HG02981 (cell line): Measurements from ENCODE around the gene AP1S3.

Experiments
- ATAC-seq: cut with Tn5 transposase; IDR thresholded peaks from one replicate; pipeline ENCODE4 v1.9.1; 2021; ENCODE audit warnings: mild to moderate bottlenecking, moderate library complexity; ENCODE audit not compliant: unreplicated experiment

The AP1S3 gene

DNA sequence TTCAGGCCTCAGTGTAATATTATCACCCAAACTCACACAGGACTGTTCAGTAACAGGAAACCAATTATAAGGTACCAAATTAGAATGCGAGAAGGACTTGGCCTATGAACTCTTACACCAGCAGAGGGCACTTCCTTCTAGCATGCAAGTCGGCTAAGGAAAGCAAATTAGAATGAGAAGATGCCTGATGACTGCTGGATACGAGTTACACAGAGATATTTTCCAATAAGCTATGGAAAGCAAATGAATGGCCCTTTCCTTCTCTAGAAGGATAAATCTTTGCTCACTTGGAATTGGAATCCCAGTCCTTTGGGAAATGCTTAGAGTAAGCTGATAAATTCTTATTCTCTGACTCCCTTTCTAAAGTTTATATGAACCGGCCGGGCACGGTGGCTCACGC is 109.8 kb downstream of the AP1S3 start:
- ATAC-seq, result peak; percentile 92

DNA sequence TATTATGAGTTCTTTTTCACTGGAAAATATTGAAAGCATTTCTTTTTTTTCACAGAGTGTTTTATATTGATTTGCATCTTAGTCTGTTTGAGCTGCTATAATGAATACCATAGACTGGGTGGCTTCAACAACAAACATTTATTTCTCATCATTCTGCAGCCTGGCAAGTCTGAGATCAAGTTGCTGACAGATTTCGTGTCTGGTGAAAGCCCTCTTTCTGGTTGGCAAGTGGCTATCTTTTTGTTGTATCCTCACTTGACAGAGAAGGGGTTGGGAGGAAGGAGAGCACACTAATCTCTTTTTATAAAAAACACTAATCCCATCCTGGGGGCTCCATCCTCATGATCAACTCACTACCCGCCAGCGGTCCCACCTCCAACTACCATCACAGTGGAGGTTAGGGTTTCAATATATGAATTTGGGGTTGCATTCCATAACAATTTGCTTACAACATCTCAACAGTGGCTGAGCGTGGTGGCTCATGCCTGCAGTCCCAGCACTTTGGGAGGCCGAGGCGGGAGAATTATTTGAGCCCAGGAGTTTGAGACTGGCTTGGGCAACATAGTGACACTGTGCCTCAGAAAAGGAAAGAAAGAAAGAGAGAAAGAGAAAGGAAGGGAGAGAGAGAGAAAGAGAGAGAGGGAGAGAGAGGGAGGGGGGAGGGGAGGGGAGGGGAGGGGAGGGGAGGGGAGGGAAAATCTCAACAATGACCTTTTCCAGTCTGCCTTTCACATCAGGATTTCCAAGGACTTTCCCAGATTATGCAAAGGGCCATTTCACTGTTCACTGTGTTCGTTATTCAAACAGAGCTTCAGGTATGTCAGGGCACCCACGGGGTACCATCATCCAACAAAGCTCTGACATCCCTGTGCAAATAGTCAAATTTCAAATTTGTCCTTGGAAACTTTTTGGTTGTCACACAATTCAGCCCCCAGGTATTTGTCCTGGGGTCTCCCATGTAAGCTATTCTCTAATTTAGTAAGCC is 111.1 kb downstream of the AP1S3 start:
- no peak for ATAC-seq

DNA sequence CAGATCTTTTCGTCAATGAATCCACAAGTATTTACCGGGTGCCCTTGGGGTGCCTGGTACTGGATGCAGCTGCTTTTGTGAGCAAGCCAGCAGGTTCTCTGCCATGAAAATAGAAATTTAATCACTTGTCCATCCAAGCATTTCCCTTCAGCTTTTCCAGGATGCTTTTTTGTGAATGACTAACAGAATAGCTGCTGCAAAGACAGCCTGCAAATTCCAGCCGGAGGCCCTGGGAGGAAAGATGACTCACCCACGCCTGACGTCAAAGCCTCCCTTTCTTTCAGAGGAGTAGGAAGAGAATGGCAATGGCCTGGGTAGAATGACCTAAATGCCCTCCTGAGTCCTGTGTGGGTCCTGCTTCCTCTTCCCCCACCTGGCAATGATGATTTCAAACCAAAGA is 111.9 kb downstream of the AP1S3 start:
- no peak for ATAC-seq

DNA sequence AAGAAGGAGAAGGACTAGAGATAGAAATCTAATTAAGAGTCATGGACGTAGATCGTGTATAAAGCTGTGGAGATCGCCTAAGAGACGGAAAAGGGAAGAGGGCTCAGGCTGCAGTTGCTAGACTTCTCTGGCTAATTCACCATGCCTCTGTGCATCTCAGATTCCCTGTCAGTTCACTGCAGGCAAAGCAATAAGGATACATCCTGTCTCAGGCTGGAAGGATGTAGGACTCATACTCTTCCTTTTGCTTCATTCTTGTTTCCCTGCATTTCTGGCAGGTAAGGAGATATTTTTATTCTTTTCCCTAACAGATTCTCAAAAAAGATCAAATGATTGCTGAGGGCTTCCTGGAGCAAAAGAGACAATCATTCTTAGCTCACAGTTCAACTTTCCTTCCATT is 112.5 kb downstream of the AP1S3 start:
- no peak for ATAC-seq

DNA sequence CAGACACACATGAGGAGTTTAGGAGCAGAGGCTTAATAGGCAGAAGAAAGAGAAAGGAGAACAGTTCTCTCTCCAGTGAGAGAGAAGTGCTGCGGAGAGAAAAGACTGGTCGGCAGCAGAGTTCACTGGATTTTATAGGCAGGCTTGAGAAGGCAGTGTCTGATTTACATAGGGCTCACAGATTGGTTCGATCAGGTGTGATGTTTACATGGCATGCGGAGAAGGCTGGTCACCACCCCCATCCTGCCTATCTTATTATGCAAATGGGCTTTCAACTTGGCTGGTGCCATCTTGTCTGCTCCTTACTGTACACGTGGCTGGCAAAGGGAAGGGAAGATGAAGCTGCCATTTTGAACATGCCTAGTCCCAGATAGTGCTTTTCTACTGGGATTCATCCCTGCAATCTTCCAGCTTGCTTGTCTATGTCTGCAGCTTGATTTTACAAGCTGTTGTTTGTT is 113.4 kb downstream of the AP1S3 start:
- no peak for ATAC-seq

DNA sequence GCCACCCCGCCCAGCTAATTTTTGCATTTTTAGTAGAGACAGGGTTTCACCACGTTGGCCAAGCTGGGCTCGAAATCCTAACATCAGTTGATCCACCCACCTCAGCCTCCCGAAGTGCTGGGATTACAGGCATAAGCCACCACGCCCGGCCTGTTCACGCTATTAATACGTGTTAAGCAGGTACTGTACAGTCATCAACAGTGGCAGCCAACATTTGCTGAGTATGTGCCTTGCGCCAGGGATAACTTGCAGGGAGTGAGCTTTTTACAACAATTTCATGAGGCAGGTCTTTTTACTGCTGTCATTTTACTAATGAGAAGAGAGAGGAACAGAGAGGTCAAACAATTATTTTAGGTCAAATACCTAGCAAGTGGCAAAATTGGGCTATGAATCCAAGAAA is 115.2 kb downstream of the AP1S3 start:
- no peak for ATAC-seq

DNA sequence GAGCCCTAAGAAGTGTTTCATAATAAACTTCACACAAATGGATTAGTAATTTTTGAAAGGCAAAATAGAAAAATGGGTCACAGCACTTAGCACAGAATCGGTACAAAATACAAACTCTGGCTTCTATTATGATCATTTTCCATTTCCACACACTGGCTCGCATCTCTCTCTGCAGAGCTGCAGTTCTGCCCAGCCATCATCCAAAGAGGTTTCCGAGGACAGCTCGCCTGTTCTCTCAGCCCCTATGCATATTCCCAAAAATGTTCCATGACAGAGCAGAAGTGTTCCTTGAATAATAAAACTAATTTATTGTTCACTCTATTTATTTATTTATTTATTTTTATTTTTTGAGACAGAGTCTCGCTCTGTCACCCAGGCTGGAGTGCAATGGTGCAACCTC is 115.6 kb downstream of the AP1S3 start:
- no peak for ATAC-seq

DNA sequence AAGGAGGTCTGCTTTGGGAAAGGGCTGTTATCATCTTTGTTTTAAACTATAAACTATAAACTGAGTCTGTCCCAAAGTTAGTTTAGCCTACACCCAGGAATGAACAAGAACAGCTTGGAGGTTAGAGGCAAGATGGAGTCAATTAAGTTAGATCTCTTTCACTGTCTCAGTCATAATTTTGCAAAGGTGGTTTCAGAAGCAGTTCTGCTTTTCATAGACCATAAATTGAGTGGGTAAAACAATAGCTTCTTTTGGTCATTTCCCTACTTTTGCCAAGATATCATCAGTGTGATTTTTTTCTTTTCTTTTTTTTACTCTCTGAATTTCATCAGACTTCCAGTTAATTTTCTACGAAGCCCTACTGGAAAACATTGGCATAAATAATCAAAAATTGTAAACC is 117.0 kb downstream of the AP1S3 start:
- ATAC-seq, result no peak

DNA sequence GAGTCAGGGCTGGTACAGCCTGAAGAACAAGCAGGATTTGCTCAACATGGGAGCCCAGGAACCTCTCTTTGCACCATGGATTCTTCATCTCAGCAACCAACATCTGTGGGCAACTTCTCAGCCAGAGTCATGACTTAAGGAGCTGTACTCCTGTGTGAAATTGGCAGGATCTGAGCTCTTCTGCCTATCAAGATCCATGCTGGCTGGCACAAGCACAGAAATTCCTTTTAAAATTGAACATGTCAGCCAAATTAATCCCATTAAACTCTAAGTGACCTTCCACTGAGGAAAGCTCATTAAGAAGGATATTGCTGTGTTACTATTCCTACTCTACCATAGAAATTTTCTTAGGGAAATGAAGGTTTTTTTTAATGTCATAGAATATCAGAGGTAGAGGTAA is 124.7 kb downstream of the AP1S3 start:
- ATAC-seq, result no peak

DNA sequence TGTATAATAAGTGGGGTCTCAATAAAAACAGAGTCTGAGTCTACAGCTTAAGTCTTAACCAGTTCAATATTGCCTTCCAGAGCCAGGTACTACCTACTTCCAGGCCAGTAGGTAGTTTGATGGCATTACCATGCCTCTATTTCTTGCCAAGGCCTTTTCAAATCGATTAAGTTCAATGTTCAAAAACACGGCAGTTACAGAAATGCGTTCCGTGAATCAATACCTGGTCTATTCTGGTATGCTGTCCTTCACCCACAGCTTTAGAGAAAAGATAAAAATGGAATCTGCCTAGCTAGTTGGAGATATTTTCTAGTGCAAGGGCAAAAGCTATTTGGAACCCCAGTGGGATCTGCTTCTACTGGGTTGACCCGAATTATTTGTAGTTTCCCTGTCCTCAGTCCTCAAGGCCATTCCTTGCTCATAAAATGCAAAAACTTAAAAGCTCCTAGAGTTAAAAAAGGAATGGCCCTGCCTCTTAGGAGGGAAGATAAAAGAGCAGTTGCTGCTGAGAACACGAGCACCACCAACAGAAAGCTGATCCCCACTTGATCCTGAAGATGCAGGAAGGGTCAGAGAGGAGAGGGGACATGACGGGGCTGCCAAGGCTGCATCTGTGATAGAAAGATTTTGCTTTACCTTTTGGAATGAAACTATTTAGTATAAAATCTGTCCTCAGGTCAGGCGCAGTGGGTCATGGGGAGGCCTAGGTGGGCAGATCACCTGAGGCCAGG is 125.6 kb downstream of the AP1S3 start:
- ATAC-seq, result no peak
